Renal pelvis (tissue), 3 donors: ENCODE data around the gene PITX2. TPM values are rescaled to one million over a fixed set of nuclear protein-coding genes. Genes with fewer than 3 reads are reported as not detected.

ENCODE experiments used
- polyA plus RNA-seq, 3 donors: library from polyadenylated mRNA; unstranded; fragments of 120-200 nt; gene quantifications; one replicate each; pipeline ENCODE4 v1.2.1, GENCODE V29; 2013; ENCODE audit not compliant: insufficient read length in 3 of 3

PITX2 gene
- polyA plus RNA-seq, 3 donors: 2.9 to 5.4 (median 4.5) TPM

Other genes starting within 250 kb of the PITX2 start
- 100 to 1,000 TPM; 160 to 199 (median 185) TPM for gene ENPEP, start 146.9 kb downstream of the PITX2 start, polyA plus RNA-seq